Mucosa of rectum (tissue), 2 donors: ENCODE results near the gene VN1R5.
"Not testable (repeated sequence)": the region's sequence is repeated elsewhere in the genome, so short reads cannot be mapped to it uniquely, and the experiment has no call there.

ENCODE experiments used
- H3K27ac ChIP-seq, 2 donors: one replicate each; pipeline ENCODE4 v1.7.0; 2013; ENCODE audit warnings: inconsistent platforms in 2 of 2, low read depth in 2 of 2, low read length in 2 of 2
- H3K27me3 ChIP-seq, 2 donors: one replicate each; pipeline ENCODE4 v1.7.0; 2013; ENCODE audit warnings: low read length in 2 of 2; ENCODE audit not compliant: control insufficient read depth in 2 of 2, insufficient read depth in 2 of 2
- H3K36me3 ChIP-seq, 2 donors: one replicate each; pipeline ENCODE4 v1.7.0; 2013; ENCODE audit warnings: low read length in 2 of 2; ENCODE audit not compliant: control insufficient read depth in 2 of 2, insufficient read depth in 2 of 2
- H3K4me1 ChIP-seq, 2 donors: one replicate each; pipeline ENCODE4 v1.7.0; 2013; ENCODE audit warnings: low read length in 2 of 2, mild to moderate bottlenecking in 1 of 2; ENCODE audit not compliant: control insufficient read depth in 2 of 2, insufficient read depth in 2 of 2
- H3K4me3 ChIP-seq, 2 donors: one replicate each; pipeline ENCODE4 v1.7.0; 2013; ENCODE audit warnings: low read length in 2 of 2
- H3K9ac ChIP-seq, 2 donors: one replicate each; pipeline ENCODE4 v1.7.0; 2013; ENCODE audit warnings: low read length in 2 of 2, low read depth in 1 of 2, mild to moderate bottlenecking in 1 of 2
- H3K9me3 ChIP-seq, 2 donors: one replicate each; pipeline ENCODE4 v1.7.0; 2013; ENCODE audit warnings: low read length in 2 of 2; ENCODE audit not compliant: control insufficient read depth in 2 of 2
- donor health status: healthy.
- donor health status: Normal muscosa, but diverticular disease.

VN1R5 gene

DNA sequence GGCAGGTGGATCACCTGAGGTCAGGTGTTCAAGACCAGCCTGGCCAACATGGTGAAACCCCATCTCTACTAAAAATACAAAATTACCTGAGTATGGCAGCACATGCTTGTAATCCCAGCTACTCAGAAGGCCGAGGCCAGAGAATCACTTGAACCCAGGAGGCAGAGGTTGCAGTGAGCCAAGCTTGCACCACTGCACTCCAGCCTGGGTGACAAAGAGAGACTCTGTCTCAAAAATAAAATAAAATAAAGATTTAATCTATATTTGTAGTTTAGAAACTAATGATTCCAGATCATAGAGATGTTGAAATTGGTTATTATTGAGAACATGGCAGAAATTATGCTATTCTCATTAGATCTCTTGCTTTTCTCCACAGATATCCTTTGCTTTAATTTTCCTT is at the start of gene VN1R5:
Gene VN1R5, plus strand, starts transcription at position 301 of the 400 bp plus-strand sequence.
- H3K27me3 ChIP-seq, H3K4me3 ChIP-seq, H3K36me3 ChIP-seq, H3K4me1 ChIP-seq, H3K27ac ChIP-seq, H3K9ac ChIP-seq, H3K9me3 ChIP-seq: not testable (repeated sequence)

DNA sequence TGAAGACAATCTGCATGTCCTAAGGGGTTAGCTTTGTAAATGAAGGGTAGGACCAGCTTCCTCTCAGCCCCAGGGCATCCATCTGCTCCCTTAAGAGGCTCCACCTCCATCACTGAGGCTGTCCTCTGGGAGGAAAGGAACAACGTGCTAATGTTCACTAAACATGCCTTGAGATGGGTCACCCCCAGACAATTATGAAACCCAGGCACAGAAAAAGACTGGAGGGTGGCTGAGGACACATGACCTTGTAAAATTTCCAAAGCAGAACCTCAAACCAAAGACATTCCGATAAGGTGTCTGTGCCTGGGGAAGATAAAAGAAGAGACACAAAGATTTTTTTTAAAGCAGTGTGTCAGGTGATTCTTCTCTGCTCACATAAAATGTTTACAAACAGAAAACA is 46.5 kb upstream of the VN1R5 start:
- H3K9ac ChIP-seq = no peak overlapping the region

DNA sequence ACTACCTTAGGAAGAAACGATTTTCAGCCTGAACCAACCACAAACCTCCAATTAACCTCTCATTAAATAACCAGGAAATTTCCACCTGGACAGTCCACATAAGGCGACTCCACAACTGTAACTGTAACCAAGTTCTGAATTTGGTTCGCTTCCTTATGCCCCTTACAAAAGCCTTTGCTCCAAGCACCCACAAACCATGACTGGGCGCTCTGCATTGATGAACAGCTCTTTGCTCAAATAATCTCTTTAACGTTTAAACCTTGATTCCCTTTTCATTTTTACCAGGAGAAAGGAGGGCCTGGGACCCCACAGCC is 45.9 kb upstream of the VN1R5 start:
- Histone ChIP-seq H3K9ac (peak overlapping the region; percentile 93 to 94), H3K36me3 (no peaks in the 10 kb centered on the region), H3K27ac (peak overlapping the region; percentile 90 to 93)

More for the DNA sequence above, 46.5 kb upstream of the VN1R5 start:
- Histone ChIP-seq H3K4me1 (peaks cover 12 to 15% of the 10 kb centered on the region in 2 donors), H3K27me3 (no peaks in the 10 kb centered on the region), H3K27ac (no peak overlapping the region), H3K4me3 (peak overlapping the region; percentile 85 to 96), H3K36me3 (no peaks in the 10 kb centered on the region), H3K9me3 (no peaks in the 10 kb centered on the region)

GRCh38 chr1:247210376-247211117 is 45.3 kb upstream of the VN1R5 start:
- peak overlapping the region; percentile 93 to 94 for H3K9ac ChIP-seq
- H3K4me3 ChIP-seq = peak overlapping the region; percentile 85 to 96
- no peaks in the 10 kb centered on the region for H3K36me3 ChIP-seq
- H3K27me3 ChIP-seq = no peaks in the 10 kb centered on the region
- peak overlapping the region; percentile 90 to 93 for H3K27ac ChIP-seq
- H3K9me3 ChIP-seq = no peaks in the 10 kb centered on the region
- peaks cover 10 to 15% of the 10 kb centered on the region in 2 donors for H3K4me1 ChIP-seq

More for the DNA sequence above, 45.9 kb upstream of the VN1R5 start:
- Histone ChIP-seq H3K4me3 (peak overlapping the region; percentile 85 to 96), H3K27me3 (no peaks in the 10 kb centered on the region), H3K9me3 (no peaks in the 10 kb centered on the region), H3K4me1 (peaks cover 10 to 15% of the 10 kb centered on the region in 2 donors)

DNA sequence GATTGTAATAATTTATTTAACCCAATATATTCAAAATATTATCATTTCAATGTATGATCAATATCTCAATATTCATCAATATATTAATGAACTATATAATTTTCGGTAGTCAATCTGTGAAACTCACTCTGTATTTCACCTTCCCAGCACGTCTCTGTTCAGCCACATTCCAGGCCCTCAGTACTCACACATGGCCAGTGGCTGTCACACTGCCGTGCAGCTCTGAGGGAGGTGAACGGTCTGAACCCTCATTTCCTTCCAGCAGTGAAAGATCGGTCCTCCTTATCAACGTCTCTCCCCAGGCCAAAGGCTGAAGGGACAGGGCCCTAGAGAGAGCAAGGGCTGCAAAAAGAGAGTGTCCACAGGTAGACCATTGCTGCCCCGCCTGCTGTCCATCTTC is 44.5 kb upstream of the VN1R5 start:
- H3K27ac ChIP-seq = no peak overlapping the region

GRCh38 chr1:247212012-247212411 is 43.9 kb upstream of the VN1R5 start:
- Histone ChIP-seq H3K27ac (peak overlapping the region in 1 of 2 donors; percentile 20), H3K27me3 (no peaks in the 10 kb centered on the region), H3K4me1 (peaks cover 10 to 15% of the 10 kb centered on the region in 2 donors), H3K4me3 (no peak overlapping the region), H3K9me3 (no peaks in the 10 kb centered on the region), H3K36me3 (no peaks in the 10 kb centered on the region), H3K9ac (no peak overlapping the region)

More for the DNA sequence above, 44.5 kb upstream of the VN1R5 start:
- H3K36me3 ChIP-seq = no peaks in the 10 kb centered on the region
- H3K9me3 ChIP-seq = no peaks in the 10 kb centered on the region
- H3K27me3 ChIP-seq = no peaks in the 10 kb centered on the region
- H3K9ac ChIP-seq = no peak overlapping the region
- no peak overlapping the region for H3K4me3 ChIP-seq
- peaks cover 10 to 15% of the 10 kb centered on the region in 2 donors for H3K4me1 ChIP-seq

GRCh38 chr1:247212627-247213617 is 43.0 kb upstream of the VN1R5 start:
- Histone ChIP-seq H3K27me3 (no peaks in the 10 kb centered on the region), H3K4me1 (peaks cover 10 to 15% of the 10 kb centered on the region in 2 donors), H3K9ac (peak overlapping the region in 1 of 2 donors; percentile 9), H3K36me3 (no peaks in the 10 kb centered on the region), H3K4me3 (no peak overlapping the region), H3K9me3 (no peaks in the 10 kb centered on the region), H3K27ac (peak overlapping the region in 1 of 2 donors; percentile 19)

- no peaks in the 10 kb centered on the region for H3K27me3 ChIP-seq
- H3K4me3 ChIP-seq = no peak overlapping the region
- no peak overlapping the region for H3K9ac ChIP-seq
- H3K27ac ChIP-seq = no peak overlapping the region
- H3K36me3 ChIP-seq = no peaks in the 10 kb centered on the region
- H3K4me1 ChIP-seq = no peaks in the 10 kb centered on the region
- H3K9me3 ChIP-seq = no peaks in the 10 kb centered on the region
These were observed 39.6 kb upstream of the VN1R5 start for GRCh38 chr1:247216261-247216660.

GRCh38 chr1:247218121-247218651 is 37.7 kb upstream of the VN1R5 start:
- Histone ChIP-seq H3K4me3 (no peak overlapping the region), H3K9me3 (no peaks in the 10 kb centered on the region), H3K27me3 (no peaks in the 10 kb centered on the region), H3K4me1 (no peaks in the 10 kb centered on the region), H3K27ac (no peak overlapping the region), H3K9ac (no peak overlapping the region), H3K36me3 (no peaks in the 10 kb centered on the region)

GRCh38 chr1:247220280-247220679 is 35.6 kb upstream of the VN1R5 start:
- not testable (repeated sequence) for H3K9me3 ChIP-seq, H3K27ac ChIP-seq, H3K4me1 ChIP-seq, H3K9ac ChIP-seq, H3K36me3 ChIP-seq, H3K4me3 ChIP-seq, H3K27me3 ChIP-seq
